Activated T-helper 17 cell treated with anti-CD3 and anti-CD28 coated beads, Interleukin-2, amount 50 U/mL, for 72 hours (primary cell): ENCODE results near the gene VAV1. TPM values are rescaled to one million over a fixed set of nuclear protein-coding genes. Genes with fewer than 3 reads are reported as not detected.
"Not testable (repeated sequence)": the region's sequence is repeated elsewhere in the genome, so short reads cannot be mapped to it uniquely, and the experiment has no call there.

Source experiments
- ATAC-seq: fragments of 150-1000 bp; cut with Tn5 transposase; replicated peaks from 2 replicates; pipeline ENCODE4 v1.10.0; 2021; ENCODE audit warnings: mild to moderate bottlenecking, moderate library complexity
- H3K27ac Mint-ChIP-seq: one replicate; pipeline ENCODE4 v1.8.0; 2022; ENCODE audit warnings: mixed read lengths
- H3K27me3 Mint-ChIP-seq: one replicate; pipeline ENCODE4 v1.8.0; 2022; ENCODE audit warnings: mixed read lengths
- H3K36me3 Mint-ChIP-seq: one replicate; pipeline ENCODE4 v1.8.0; 2022; ENCODE audit warnings: low read depth, mild to moderate bottlenecking, mixed read lengths
- H3K4me1 Mint-ChIP-seq: one replicate; pipeline ENCODE4 v1.8.0; 2022; ENCODE audit warnings: mixed read lengths
- H3K4me3 Mint-ChIP-seq: one replicate; pipeline ENCODE4 v1.8.0; 2022; ENCODE audit warnings: mild to moderate bottlenecking, mixed read lengths
- H3K9me3 Mint-ChIP-seq: one replicate; pipeline ENCODE4 v1.8.0; 2022; ENCODE audit warnings: mixed read lengths
- total RNA-seq, 2 donors: library from RNA; stranded (reverse); gene quantifications; one replicate each; pipeline ENCODE4 v1.2.3, GENCODE V29; 2022

VAV1 gene
- total RNA-seq, 2 donors from 2014 or later: 110 to 114 TPM

GRCh38 chr19:6869151-6869882, 96.8 kb downstream of the VAV1 start:
- H3K4me1 Mint-ChIP-seq, H3K9me3 Mint-ChIP-seq, H3K36me3 Mint-ChIP-seq, H3K27me3 Mint-ChIP-seq, H3K4me3 Mint-ChIP-seq, H3K27ac Mint-ChIP-seq, ATAC-seq: not testable (repeated sequence)

DNA sequence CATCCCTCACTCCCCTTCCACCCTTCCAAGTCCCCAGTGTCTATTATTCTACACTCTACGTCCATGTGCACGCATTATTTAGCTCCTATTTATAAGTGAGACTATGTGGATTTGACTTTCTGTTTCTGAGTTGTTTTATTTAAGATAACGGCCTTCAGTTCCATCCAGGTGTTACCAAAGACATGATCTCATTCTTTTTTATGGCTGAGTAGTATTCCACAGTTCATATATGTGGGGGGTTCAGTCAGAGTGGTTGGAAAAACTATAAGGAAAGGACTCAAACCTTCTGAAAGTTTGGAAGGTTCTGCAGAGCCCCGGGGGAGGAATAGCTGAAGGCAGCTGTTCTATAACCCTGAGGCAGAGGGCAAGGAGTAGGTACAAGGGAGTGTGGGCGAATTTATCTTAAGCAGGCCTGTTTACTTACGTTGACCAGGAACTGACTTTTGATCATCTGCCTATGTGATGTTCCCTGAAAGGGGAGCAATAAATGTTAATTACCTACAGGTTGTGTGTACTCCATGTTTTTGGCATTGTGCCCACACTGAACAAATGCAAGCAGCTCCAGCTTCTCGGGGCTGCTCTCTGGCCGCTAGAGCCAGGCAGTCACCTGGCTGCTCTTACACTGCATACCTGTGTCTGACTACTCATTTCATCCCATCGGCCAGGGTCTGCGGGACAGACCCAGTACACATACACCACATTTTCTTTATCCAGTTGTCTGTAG, 101.4 kb downstream of the VAV1 start:
- H3K36me3 Mint-ChIP-seq: no peaks in the 10 kb centered on the region
- no peak overlapping the region for H3K27ac Mint-ChIP-seq
- no peaks in the 10 kb centered on the region for H3K27me3 Mint-ChIP-seq
- H3K4me3 Mint-ChIP-seq: no peak overlapping the region
- no peak for ATAC-seq
- H3K4me1 Mint-ChIP-seq: no peaks in the 10 kb centered on the region
- no peaks in the 10 kb centered on the region for H3K9me3 Mint-ChIP-seq

DNA sequence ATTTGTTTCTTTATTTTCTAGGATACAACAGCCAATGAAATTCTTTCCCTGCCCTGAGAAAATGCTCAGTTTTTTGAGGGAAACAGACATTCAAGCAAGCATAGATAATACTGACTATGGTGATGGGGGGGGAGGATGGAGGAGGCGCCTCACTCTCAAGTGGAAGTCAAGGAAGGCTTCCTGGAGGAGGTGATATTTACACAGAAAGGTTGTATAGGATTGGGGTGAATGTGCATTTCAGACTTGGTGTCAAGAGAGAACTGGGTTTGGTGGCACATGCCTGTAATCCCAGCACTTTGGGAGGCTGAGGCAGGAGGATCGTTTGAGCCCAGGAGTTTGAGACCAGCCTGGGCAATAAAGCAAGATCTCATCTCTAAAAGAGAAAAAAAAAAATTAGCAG, 102.7 kb downstream of the VAV1 start:
- H3K27me3 Mint-ChIP-seq: no peaks in the 10 kb centered on the region
- H3K9me3 Mint-ChIP-seq: no peaks in the 10 kb centered on the region
- H3K4me3 Mint-ChIP-seq: no peak overlapping the region
- H3K36me3 Mint-ChIP-seq: no peaks in the 10 kb centered on the region
- H3K4me1 Mint-ChIP-seq: no peaks in the 10 kb centered on the region
- no peak overlapping the region for H3K27ac Mint-ChIP-seq
- no peak for ATAC-seq

GRCh38 chr19:6876748-6877147, 104.2 kb downstream of the VAV1 start:
- H3K4me3 Mint-ChIP-seq: no peak overlapping the region
- H3K4me1 Mint-ChIP-seq: no peaks in the 10 kb centered on the region
- no peaks in the 10 kb centered on the region for H3K9me3 Mint-ChIP-seq
- no peak overlapping the region for H3K27ac Mint-ChIP-seq
- H3K36me3 Mint-ChIP-seq: no peaks in the 10 kb centered on the region
- ATAC-seq: no peak
- no peaks in the 10 kb centered on the region for H3K27me3 Mint-ChIP-seq

- no peaks in the 10 kb centered on the region for H3K9me3 Mint-ChIP-seq
- ATAC-seq: no peak
- H3K4me3 Mint-ChIP-seq: no peak overlapping the region
- H3K27me3 Mint-ChIP-seq: no peaks in the 10 kb centered on the region
- H3K36me3 Mint-ChIP-seq: no peaks in the 10 kb centered on the region
- no peaks in the 10 kb centered on the region for H3K4me1 Mint-ChIP-seq
- no peak overlapping the region for H3K27ac Mint-ChIP-seq
Observed at GRCh38 chr19:6877766-6878165, 105.3 kb downstream of the VAV1 start.

GRCh38 chr19:6886277-6886897, 113.9 kb downstream of the VAV1 start:
- Mint-ChIP-seq H3K27me3 (no peaks in the 10 kb centered on the region), H3K36me3 (no peaks in the 10 kb centered on the region), H3K27ac (peak overlapping the region; percentile 61), H3K4me3 (peak overlapping the region; percentile 35), H3K9me3 (peaks cover 6% of the 10 kb centered on the region), H3K4me1 (peaks cover 23% of the 10 kb centered on the region)
- ATAC-seq: no peak

- ATAC-seq: peak; percentile 58
- Mint-ChIP-seq H3K36me3 (no peaks in the 10 kb centered on the region), H3K4me3 (peak within 1 kb of the TSS; percentile 35), H3K27ac (peak within 1 kb of the TSS; percentile 61), H3K4me1 (peaks cover 30% of the 10 kb centered on the region), H3K27me3 (no peaks in the 10 kb centered on the region), H3K9me3 (peaks cover 6% of the 10 kb centered on the region)
Observed at GRCh38 chr19:6887316-6887715, 114.8 kb downstream of the VAV1 start, which contains the start of gene ADGRE1. ADGRE1 (plus strand) TSS chr19:6887579; CDS start chr19:6887609, 30 bp downstream.

GRCh38 chr19:6888967-6889366, 116.5 kb downstream of the VAV1 start:
- ATAC-seq: no peak
- Mint-ChIP-seq H3K36me3 (no peaks in the 10 kb centered on the region), H3K4me1 (peaks cover 44% of the 10 kb centered on the region), H3K27me3 (no peaks in the 10 kb centered on the region), H3K27ac (no peak overlapping the region), H3K9me3 (peaks cover 12% of the 10 kb centered on the region), H3K4me3 (no peak overlapping the region)

DNA sequence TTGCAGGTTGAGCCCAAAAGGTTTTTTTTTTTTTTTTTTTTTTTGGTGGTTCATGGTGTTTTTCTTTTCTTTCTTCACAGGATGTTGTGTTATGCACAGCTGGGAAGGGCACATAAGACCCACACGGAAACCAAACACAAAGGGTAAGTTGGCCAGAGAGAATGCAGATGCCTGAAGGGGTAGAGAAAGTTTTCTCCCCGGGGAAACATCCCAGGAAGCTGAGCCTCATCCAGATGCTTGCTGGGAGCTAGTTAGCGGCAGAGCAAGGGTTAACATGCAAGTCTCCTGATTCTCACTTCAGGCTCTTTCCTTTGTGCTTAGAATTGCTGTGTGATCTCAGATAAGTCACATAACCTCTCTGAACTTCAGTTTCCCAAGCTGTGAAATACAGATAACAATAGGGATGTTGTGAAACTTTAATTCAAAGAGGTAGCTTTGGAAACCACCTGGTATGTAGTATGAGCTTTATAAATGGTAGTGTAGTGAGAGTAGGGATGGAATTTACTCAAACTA, 117.9 kb downstream of the VAV1 start:
- Mint-ChIP-seq H3K4me3 (peak overlapping the region; percentile 63), H3K36me3 (no peaks in the 10 kb centered on the region), H3K27me3 (no peaks in the 10 kb centered on the region), H3K9me3 (peaks cover 22% of the 10 kb centered on the region), H3K27ac (peak overlapping the region; percentile 79), H3K4me1 (peaks cover 53% of the 10 kb centered on the region)
- ATAC-seq: peak; percentile 72

- Mint-ChIP-seq H3K36me3 (no peaks in the 10 kb centered on the region), H3K27ac (peak overlapping the region; percentile 79), H3K4me1 (peaks cover 53% of the 10 kb centered on the region), H3K27me3 (no peaks in the 10 kb centered on the region), H3K9me3 (peaks cover 27% of the 10 kb centered on the region), H3K4me3 (peak overlapping the region; percentile 63)
- ATAC-seq: peak; percentile 59
Observed at GRCh38 chr19:6890938-6891337, 118.4 kb downstream of the VAV1 start.

DNA sequence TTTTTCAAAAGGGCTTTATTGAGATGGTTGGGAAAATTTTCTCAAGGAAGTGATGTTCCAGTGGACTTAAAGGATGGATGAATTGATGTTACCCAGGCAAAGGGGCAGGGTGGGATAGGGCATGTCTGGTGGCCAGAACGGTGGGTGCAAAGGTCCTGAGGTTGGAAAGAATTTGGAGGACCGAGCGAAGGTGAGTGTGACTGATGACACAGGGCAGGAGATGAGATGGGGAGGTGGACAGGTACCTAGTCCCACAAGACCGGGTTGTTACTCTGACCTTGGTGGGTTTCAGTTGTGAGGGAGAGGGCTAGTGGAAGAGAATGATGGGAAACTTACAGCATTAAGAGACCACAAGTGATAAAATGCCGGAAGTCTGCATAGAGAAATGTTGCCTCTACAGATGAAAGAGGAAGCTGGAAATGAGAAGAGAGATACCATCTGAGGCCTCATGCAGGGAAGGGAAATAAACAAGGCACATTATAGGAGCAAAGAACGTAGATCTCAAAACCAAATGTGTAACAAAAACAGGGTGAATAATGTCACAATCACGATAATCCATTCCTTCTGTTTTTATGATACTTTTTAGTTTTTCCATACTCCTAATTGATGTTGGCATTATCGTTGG, 119.4 kb downstream of the VAV1 start:
- H3K4me3 Mint-ChIP-seq: peak overlapping the region; percentile 63
- H3K4me1 Mint-ChIP-seq: peaks cover 51% of the 10 kb centered on the region
- no peaks in the 10 kb centered on the region for H3K27me3 Mint-ChIP-seq
- peak; percentile 18 for ATAC-seq
- H3K9me3 Mint-ChIP-seq: peaks cover 27% of the 10 kb centered on the region
- H3K27ac Mint-ChIP-seq: peak overlapping the region; percentile 79
- no peaks in the 10 kb centered on the region for H3K36me3 Mint-ChIP-seq

- H3K9me3 Mint-ChIP-seq: peaks cover 25% of the 10 kb centered on the region
- no peaks in the 10 kb centered on the region for H3K27me3 Mint-ChIP-seq
- H3K4me1 Mint-ChIP-seq: peaks cover 36% of the 10 kb centered on the region
- no peak overlapping the region for H3K27ac Mint-ChIP-seq
- H3K36me3 Mint-ChIP-seq: no peaks in the 10 kb centered on the region
- no peak overlapping the region for H3K4me3 Mint-ChIP-seq
- ATAC-seq: no peak
Observed at GRCh38 chr19:6894313-6894712, 121.8 kb downstream of the VAV1 start.

GRCh38 chr19:6903446-6903845, 130.9 kb downstream of the VAV1 start:
- Mint-ChIP-seq H3K4me3 (no peak overlapping the region), H3K36me3 (no peaks in the 10 kb centered on the region), H3K27me3 (no peaks in the 10 kb centered on the region), H3K9me3 (peaks cover 28% of the 10 kb centered on the region), H3K4me1 (no peaks in the 10 kb centered on the region), H3K27ac (no peak overlapping the region)
- no peak for ATAC-seq

DNA sequence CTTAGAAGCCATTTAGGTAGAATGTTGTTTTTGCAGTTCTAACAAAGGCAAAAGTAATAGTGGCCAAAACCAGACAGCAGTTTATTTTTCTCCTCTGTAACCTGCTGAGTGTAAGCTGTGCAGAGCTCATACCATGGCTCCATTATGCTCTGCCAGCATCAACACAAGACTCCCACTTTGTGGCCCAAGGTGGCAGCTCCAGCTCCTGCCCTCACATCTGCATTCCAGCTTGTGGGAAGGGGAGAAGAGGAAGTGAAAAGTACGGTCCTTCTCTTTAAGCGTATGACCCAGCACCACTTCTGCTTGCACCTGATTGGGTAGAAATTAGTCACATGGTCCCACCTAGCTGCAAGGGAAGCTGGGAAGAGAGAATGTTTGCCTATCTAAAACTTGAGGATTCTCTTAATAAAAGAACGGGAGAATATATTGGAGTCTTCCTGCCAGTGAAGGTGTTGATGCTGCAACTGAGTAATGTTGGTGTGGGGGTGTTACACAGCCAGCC, 134.1 kb downstream of the VAV1 start:
- H3K36me3 Mint-ChIP-seq: no peaks in the 10 kb centered on the region
- peaks cover 16% of the 10 kb centered on the region for H3K9me3 Mint-ChIP-seq
- no peak for ATAC-seq
- no peak overlapping the region for H3K4me3 Mint-ChIP-seq
- H3K27ac Mint-ChIP-seq: no peak overlapping the region
- no peaks in the 10 kb centered on the region for H3K27me3 Mint-ChIP-seq
- H3K4me1 Mint-ChIP-seq: no peaks in the 10 kb centered on the region
